OCI-LY3 (cell line): ENCODE measurements around the gene FAM50B.

ENCODE experiments used
- H2AFZ ChIP-seq: fragments of 200-600, 300-600 bp; shearing (Covaris generic); 2 replicates; pipeline ENCODE4 v1.6.0; 2014; ENCODE audit warnings: antibody characterized with exemption, low read depth, low read length
- H3K27ac ChIP-seq: fragments of 200-600, 300-600 bp; sonication (generic); 2 replicates; pipeline ENCODE4 v1.5.1; 2014; ENCODE audit warnings: mild to moderate bottlenecking, low read length, moderate library complexity, mixed read lengths
- H3K27me3 ChIP-seq: fragments of 200-600, 300-600 bp; sonication (generic); 2 replicates; pipeline ENCODE4 v1.6.1; 2014; ENCODE audit warnings: low read depth, low read length, mixed read lengths
- H3K36me3 ChIP-seq: fragments of 200-600, 300-600 bp; sonication (generic); replicated peaks from 2 replicates; pipeline ENCODE3; 2014; ENCODE audit warnings: low read depth, low read length, mixed read lengths
- H3K4me1 ChIP-seq: fragments of 300-600, 200-600 bp; sonication (generic); 2 replicates; pipeline ENCODE4 v1.6.1; 2014; ENCODE audit warnings: low read length, mixed read lengths
- H3K4me2 ChIP-seq: fragments of 200-600, 300-600 bp; sonication (generic); 2 replicates; pipeline ENCODE4 v1.6.1; 2014; ENCODE audit warnings: low read length, mixed read lengths
- H3K4me3 ChIP-seq: fragments of 300-600, 200-600 bp; sonication (generic); 2 replicates; pipeline ENCODE4 v1.5.1; 2014; ENCODE audit warnings: antibody characterized with exemption, mild to moderate bottlenecking, low read length, moderate library complexity
- H3K79me2 ChIP-seq: fragments of 300-600, 200-600 bp; shearing (Covaris generic); 2 replicates; pipeline ENCODE4 v1.6.1; 2014; ENCODE audit warnings: mild to moderate bottlenecking, low read length, mixed read lengths
- H3K9ac ChIP-seq: fragments of 300-600, 200-600 bp; shearing (Covaris generic); 2 replicates; pipeline ENCODE4 v1.6.0; 2014; ENCODE audit warnings: mild to moderate bottlenecking, low read length, moderate library complexity
- H3K9me3 ChIP-seq: fragments of 200-600, 300-600 bp; shearing (Covaris generic); 2 replicates; pipeline ENCODE4 v1.6.1; 2014; ENCODE audit warnings: low read length, mixed read lengths; ENCODE audit not compliant: insufficient read depth
- H4K20me1 ChIP-seq: fragments of 200-600, 300-600 bp; sonication (generic); 2 replicates; pipeline ENCODE4 v1.6.1; 2016; ENCODE audit warnings: low read length, mixed read lengths; ENCODE audit not compliant: insufficient read depth
- EZH2phosphoT487 ChIP-seq: fragments of 200-600 bp; shearing (Covaris generic); IDR thresholded peaks from 2 replicates; pipeline ENCODE4 v1.6.1; 2018; ENCODE audit warnings: antibody characterized with exemption, mixed run types, low read depth
- TF ChIP-seq, protein P1 (sequence below): fragments of 200-600, 300-600 bp; sonication (generic); IDR thresholded peaks from 2 replicates; pipeline ENCODE4 v1.5.1; 2014; ENCODE audit warnings: antibody characterized with exemption, low read length, low read depth

Gene FAM50B

DNA sequence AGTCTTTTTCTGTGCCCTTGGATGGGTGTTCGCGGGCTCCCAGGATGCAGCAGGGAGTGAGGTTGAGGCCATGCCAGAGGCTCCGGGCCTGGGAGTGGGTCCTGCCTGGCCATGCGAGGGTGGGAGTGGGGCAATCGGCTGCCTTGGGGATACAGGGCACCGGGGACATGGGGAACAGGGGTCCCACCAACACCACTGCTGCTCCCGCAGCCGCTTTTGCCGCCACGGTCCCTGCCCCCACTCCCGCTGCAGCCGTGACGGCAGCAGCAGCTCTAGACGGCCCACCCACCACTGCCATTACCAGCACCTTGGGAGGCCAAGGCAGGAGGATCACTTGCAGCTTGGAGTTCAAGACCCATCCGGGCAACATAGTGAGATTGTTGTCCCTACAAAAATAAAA is 35.3 kb upstream of the FAM50B start:
- H3K9me3 ChIP-seq = no peaks in the 10 kb centered on the region
- H3K4me1 ChIP-seq = peaks cover 31% of the 10 kb centered on the region
- no peaks in the 10 kb centered on the region for H3K36me3 ChIP-seq
- H3K27ac ChIP-seq = no peak overlapping the region
- no peaks in the 10 kb centered on the region for H3K27me3 ChIP-seq
- no peaks in the 10 kb centered on the region for H4K20me1 ChIP-seq
- H3K9ac ChIP-seq = no peak overlapping the region
- H3K79me2 ChIP-seq = no peaks in the 10 kb centered on the region
- H3K4me3 ChIP-seq = no peak overlapping the region
- no peak overlapping the region; the same call in 1 of the 2 replicates for H3K4me2 ChIP-seq
- no peak overlapping the region for H2AFZ ChIP-seq
- TF ChIP-seq EZH2phosphoT487 = no peak
- TF ChIP-seq, protein P1, sequence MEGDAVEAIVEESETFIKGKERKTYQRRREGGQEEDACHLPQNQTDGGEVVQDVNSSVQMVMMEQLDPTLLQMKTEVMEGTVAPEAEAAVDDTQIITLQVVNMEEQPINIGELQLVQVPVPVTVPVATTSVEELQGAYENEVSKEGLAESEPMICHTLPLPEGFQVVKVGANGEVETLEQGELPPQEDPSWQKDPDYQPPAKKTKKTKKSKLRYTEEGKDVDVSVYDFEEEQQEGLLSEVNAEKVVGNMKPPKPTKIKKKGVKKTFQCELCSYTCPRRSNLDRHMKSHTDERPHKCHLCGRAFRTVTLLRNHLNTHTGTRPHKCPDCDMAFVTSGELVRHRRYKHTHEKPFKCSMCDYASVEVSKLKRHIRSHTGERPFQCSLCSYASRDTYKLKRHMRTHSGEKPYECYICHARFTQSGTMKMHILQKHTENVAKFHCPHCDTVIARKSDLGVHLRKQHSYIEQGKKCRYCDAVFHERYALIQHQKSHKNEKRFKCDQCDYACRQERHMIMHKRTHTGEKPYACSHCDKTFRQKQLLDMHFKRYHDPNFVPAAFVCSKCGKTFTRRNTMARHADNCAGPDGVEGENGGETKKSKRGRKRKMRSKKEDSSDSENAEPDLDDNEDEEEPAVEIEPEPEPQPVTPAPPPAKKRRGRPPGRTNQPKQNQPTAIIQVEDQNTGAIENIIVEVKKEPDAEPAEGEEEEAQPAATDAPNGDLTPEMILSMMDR = no peak

DNA sequence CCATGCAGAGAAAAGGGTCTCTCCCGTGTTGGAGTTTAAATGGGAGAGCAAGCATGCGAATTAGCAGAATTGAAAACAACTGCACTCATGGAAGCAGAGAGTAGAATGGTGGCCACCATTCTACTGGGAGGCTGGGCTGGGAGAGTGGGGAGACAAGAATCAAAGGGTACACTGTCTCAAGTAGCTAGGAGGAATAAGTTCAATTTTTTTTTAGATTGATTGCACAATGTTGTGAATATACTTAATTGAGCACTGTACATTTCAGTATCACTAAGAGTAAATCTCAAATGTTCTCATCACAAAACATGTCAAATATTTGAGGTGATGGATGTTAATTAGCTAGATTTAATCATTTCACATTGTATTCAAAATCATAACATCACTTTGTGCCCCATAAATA is 34.6 kb upstream of the FAM50B start:
- no peak overlapping the region for H3K27ac ChIP-seq

DNA sequence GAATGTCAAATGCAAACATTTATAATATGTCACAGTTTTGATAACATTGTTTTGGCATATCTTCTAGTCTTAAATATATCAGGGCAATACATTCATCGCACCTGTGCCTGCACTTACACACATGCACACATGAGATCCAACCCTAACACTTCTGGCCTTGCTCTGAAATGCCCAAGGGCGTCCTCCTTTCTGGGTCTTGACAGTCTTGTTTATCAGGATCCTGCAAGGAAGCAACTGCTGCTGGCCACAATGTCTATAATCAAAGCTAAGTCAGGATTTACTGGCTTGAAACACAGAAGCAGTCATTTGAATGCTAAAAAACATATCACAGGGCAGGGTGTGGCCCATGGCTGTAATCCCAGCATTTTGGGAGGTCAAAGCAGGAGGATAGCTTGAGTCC is 32.9 kb upstream of the FAM50B start:
- Histone ChIP-seq H3K4me2 (no peak overlapping the region), H3K4me1 (peaks cover 22% of the 10 kb centered on the region)
- TF ChIP-seq, protein P1 = no peak
- no peak for TF ChIP-seq EZH2phosphoT487

More for the DNA sequence above, 34.6 kb upstream of the FAM50B start:
- peaks cover 31% of the 10 kb centered on the region for H3K4me1 ChIP-seq
- no peaks in the 10 kb centered on the region for H4K20me1 ChIP-seq
- no peaks in the 10 kb centered on the region for H3K79me2 ChIP-seq
- no peaks in the 10 kb centered on the region for H3K9me3 ChIP-seq
- TF ChIP-seq EZH2phosphoT487 = no peak
- TF ChIP-seq, protein P1 = no peak
- H3K4me2 ChIP-seq = no peak overlapping the region
- no peak overlapping the region for H2AFZ ChIP-seq
- no peak overlapping the region for H3K9ac ChIP-seq
- H3K36me3 ChIP-seq = no peaks in the 10 kb centered on the region
- H3K4me3 ChIP-seq = no peak overlapping the region
- H3K27me3 ChIP-seq = no peaks in the 10 kb centered on the region

DNA sequence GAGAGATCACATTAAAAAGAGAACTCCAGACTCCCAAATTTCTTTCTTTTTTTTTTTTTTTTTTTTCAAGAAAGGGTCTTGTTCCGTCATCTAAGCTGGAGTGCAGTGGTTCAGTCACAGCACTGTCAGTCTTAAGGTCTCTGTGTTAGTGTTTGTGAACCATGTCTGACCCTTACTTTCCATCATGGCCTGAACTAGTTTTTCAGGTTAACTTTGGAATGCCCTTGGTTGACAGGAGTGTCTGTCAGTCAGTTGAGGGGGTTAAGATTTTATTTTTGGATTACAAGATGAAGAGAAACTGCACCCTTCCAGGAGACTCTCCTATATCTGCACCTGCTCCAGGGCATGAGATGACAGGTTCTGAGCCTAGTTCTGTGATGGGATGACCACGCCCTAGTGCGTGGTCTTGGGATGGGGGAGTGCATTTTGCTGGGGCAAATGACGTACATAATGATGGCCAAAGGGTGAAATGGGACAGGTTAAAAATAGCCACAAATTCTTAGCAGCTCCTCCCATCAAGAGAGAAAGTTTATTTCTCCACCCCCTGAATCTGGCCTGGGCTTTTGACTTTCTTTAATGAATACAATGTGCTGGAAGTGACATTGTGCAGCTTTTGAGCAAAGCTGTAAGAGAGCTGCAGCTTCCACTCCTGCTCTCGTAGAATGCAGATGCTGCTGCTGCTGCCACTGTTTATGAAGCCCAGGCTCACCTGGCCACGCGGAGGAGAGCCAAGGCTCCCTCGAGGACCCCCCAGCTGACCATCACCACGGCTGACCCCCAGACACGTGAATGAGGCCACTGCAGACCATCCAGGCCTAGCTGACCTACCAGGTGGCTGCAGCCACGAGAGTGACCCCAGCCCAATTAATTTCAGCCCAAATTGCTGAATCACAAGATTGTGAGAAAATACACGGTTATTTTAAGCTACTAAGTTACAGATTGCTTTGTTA is 29.7 kb upstream of the FAM50B start:
- H4K20me1 ChIP-seq = no peaks in the 10 kb centered on the region
- no peak overlapping the region for H3K4me2 ChIP-seq
- TF ChIP-seq, protein P1 = no peak
- no peak for TF ChIP-seq EZH2phosphoT487
- no peak overlapping the region for H3K27ac ChIP-seq
- H3K79me2 ChIP-seq = no peaks in the 10 kb centered on the region
- no peaks in the 10 kb centered on the region for H3K27me3 ChIP-seq
- H3K4me3 ChIP-seq = no peak overlapping the region
- no peak overlapping the region for H3K9ac ChIP-seq
- H3K36me3 ChIP-seq = no peaks in the 10 kb centered on the region
- H3K9me3 ChIP-seq = no peaks in the 10 kb centered on the region
- no peak overlapping the region for H2AFZ ChIP-seq
- H3K4me1 ChIP-seq = no peaks in the 10 kb centered on the region

More for the DNA sequence above, 32.9 kb upstream of the FAM50B start:
- Histone ChIP-seq H3K27me3 (no peaks in the 10 kb centered on the region), H4K20me1 (no peaks in the 10 kb centered on the region), H3K9ac (no peak overlapping the region), H3K9me3 (no peaks in the 10 kb centered on the region), H3K79me2 (no peaks in the 10 kb centered on the region), H3K4me3 (no peak overlapping the region), H3K27ac (no peak overlapping the region), H3K36me3 (no peaks in the 10 kb centered on the region), H2AFZ (no peak overlapping the region)
